ENCODE measurements around the gene PIK3R1.

GRCh38 chr5:68298479-68298878 lies 82.9 kb downstream of the PIK3R1 start:
- TF ChIP-seq POLR2AphosphoS5 (IDR thresholded peaks at IDR 0.05; ENCODE audit: low read depth, low read length) (no peak), POLR2A (IDR thresholded peaks at IDR 0.05; ENCODE audit: low read depth, low read length) (no peak)

Data from GM12892 (cell line).